ENCODE data around the gene MAD2L2.

MAD2L2 gene

GRCh38 chr1:11685210-11685752 is 4.3 kb upstream of the MAD2L2 start:
- no peak for TF ChIP-seq CTCF (IDR thresholded peaks at IDR 0.05)

- TF ChIP-seq CTCF (IDR thresholded peaks at IDR 0.05): no peak
Measured at GRCh38 chr1:11684070-11684469, 3.1 kb upstream of the MAD2L2 start.

- no peak for TF ChIP-seq CTCF (IDR thresholded peaks at IDR 0.05)
Measured at GRCh38 chr1:11682799-11683198, 1.9 kb upstream of the MAD2L2 start.

GRCh38 chr1:11682287-11682771 is 1.4 kb upstream of the MAD2L2 start:
- no peak for TF ChIP-seq CTCF (IDR thresholded peaks at IDR 0.05)

- TF ChIP-seq CTCF (IDR thresholded peaks at IDR 0.05): no peak
Measured at GRCh38 chr1:11680270-11681070, 478 bp downstream of the MAD2L2 start.

- TF ChIP-seq CTCF (IDR thresholded peaks at IDR 0.05): no peak
Measured at GRCh38 chr1:11678442-11678841, 2.5 kb downstream of the MAD2L2 start.

- TF ChIP-seq CTCF (IDR thresholded peaks at IDR 0.05): no peak
Measured at GRCh38 chr1:11676386-11677103, 4.4 kb downstream of the MAD2L2 start.
